Measurements from ENCODE around the gene FAM78B. TPM values are rescaled to one million over a fixed set of nuclear protein-coding genes. Genes with fewer than 3 reads are reported as not detected.

The FAM78B gene
- total and polyA plus RNA-seq, 4 donors = 0.30 to 1.4 (median 0.46) TPM

- Histone ChIP-seq H3K9ac (ENCODE audit: insufficient read depth in 1 of 2, low read length in 2 of 2) (no peak overlapping the region), H3K27me3 (ENCODE audit: control insufficient read depth in 3 of 3, insufficient read depth in 3 of 3, low read length in 2 of 3) (peaks cover 0 to 6% (median 0%) of the 10 kb centered on the region in 3 donors), H3K4me3 (no peak overlapping the region), H3K36me3 (ENCODE audit: control insufficient read depth in 4 of 4, insufficient read depth in 4 of 4, low read length in 4 of 4) (no peaks in the 10 kb centered on the region), H3K9me3 (ENCODE audit: control insufficient read depth in 4 of 4, insufficient read depth in 3 of 4, low read length in 3 of 4) (no peaks in the 10 kb centered on the region), H3K27ac (ENCODE audit: low read depth in 1 of 2, low read length in 1 of 2) (no peak overlapping the region), H3K4me1 (ENCODE audit: control insufficient read depth in 5 of 5, insufficient read depth in 5 of 5, low read length in 5 of 5) (no peaks in the 10 kb centered on the region)
- DNase-seq (no peak), ATAC-seq (ENCODE audit: insufficient read depth, low FRiP score) (no peak)
- TF ChIP-seq CTCF (IDR thresholded peaks at IDR 0.05; ENCODE audit: control extremely low read depth, extremely low read depth) = no peak
- 82 to 86% methylated on average over 1 to 2 of the region's 3 CpGs for WGBS, 2 donors
These were observed 10.1 kb downstream of the FAM78B start for GRCh38 chr1:166156674-166157073.

- Histone ChIP-seq H3K4me1 (ENCODE audit: control insufficient read depth in 5 of 5, insufficient read depth in 5 of 5, low read length in 5 of 5) (no peaks in the 10 kb centered on the region), H3K36me3 (ENCODE audit: control insufficient read depth in 4 of 4, insufficient read depth in 4 of 4, low read length in 4 of 4) (no peaks in the 10 kb centered on the region), H3K27me3 (ENCODE audit: control insufficient read depth in 3 of 3, insufficient read depth in 3 of 3, low read length in 2 of 3) (peaks cover 0 to 3% (median 0%) of the 10 kb centered on the region in 3 donors), H3K27ac (ENCODE audit: low read depth in 1 of 2, low read length in 1 of 2) (no peak overlapping the region), H3K9me3 (ENCODE audit: control insufficient read depth in 4 of 4, insufficient read depth in 3 of 4, low read length in 3 of 4) (no peaks in the 10 kb centered on the region), H3K9ac (ENCODE audit: insufficient read depth in 1 of 2, low read length in 2 of 2) (no peak overlapping the region), H3K4me3 (no peak overlapping the region)
- TF ChIP-seq CTCF (IDR thresholded peaks at IDR 0.05; ENCODE audit: control extremely low read depth, extremely low read depth) = no peak
- DNase-seq = no peak
- ATAC-seq (ENCODE audit: insufficient read depth, low FRiP score) = no peak
- whole genome bisulfite sequencing, 2 donors = 65 to 74% methylated on average over 5 of the region's 5 CpGs
These were observed 11.7 kb downstream of the FAM78B start for GRCh38 chr1:166155108-166155507.

GRCh38 chr1:166153525-166154314 lies 13.1 kb downstream of the FAM78B start:
- no peak for ATAC-seq (ENCODE audit: insufficient read depth, low FRiP score)
- H3K36me3 ChIP-seq (ENCODE audit: control insufficient read depth in 4 of 4, insufficient read depth in 4 of 4, low read length in 4 of 4) = no peaks in the 10 kb centered on the region
- H3K4me1 ChIP-seq (ENCODE audit: control insufficient read depth in 5 of 5, insufficient read depth in 5 of 5, low read length in 5 of 5) = no peaks in the 10 kb centered on the region
- H3K4me3 ChIP-seq = no peak overlapping the region
- no peak for TF ChIP-seq CTCF (IDR thresholded peaks at IDR 0.05; ENCODE audit: control extremely low read depth, extremely low read depth)
- no peak for DNase-seq
- no peak overlapping the region for H3K27ac ChIP-seq (ENCODE audit: low read depth in 1 of 2, low read length in 1 of 2)
- H3K9me3 ChIP-seq (ENCODE audit: control insufficient read depth in 4 of 4, insufficient read depth in 3 of 4, low read length in 3 of 4) = peaks cover 0 to 2% (median 0%) of the 10 kb centered on the region in 4 donors
- WGBS, 2 donors = 90 to 91% methylated on average over 5 of the region's 5 CpGs
- H3K9ac ChIP-seq (ENCODE audit: insufficient read depth in 1 of 2, low read length in 2 of 2) = no peak overlapping the region
- no peaks in the 10 kb centered on the region for H3K27me3 ChIP-seq (ENCODE audit: control insufficient read depth in 3 of 3, insufficient read depth in 3 of 3, low read length in 2 of 3)
